SK-N-SH treated with all-trans-retinoic acid at 6 μM for 48 hours (cell line): ENCODE measurements around the gene NXPH1.

ENCODE experiments used
- ATAC-seq: fragments of 200-7000 bp; cut with Tn5 transposase; 3 replicates; pipeline ENCODE4 v1.9.1; 2020; ENCODE audit warnings: mild to moderate bottlenecking, moderate library complexity
- ARNTL ChIP-seq: fragments of 450-650 bp; formaldehyde crosslinking; IDR thresholded peaks from 2 replicates; pipeline ENCODE4 v1.5.0; 2020; ENCODE audit warnings: low read depth, mild to moderate bottlenecking, moderate library complexity, borderline replicate concordance
- BACH2 ChIP-seq: fragments of 250-450 bp; sonication (Bioruptor Pico); IDR thresholded peaks from 2 replicates; pipeline ENCODE4 v1.9.0; 2021; ENCODE audit warnings: mild to moderate bottlenecking, borderline replicate concordance
- CSDC2 ChIP-seq: fragments of 250-450 bp; sonication (Bioruptor Pico); IDR thresholded peaks from 2 replicates; pipeline ENCODE4 v1.5.0; 2020; ENCODE audit warnings: mild to moderate bottlenecking, moderate library complexity
- ESRRG ChIP-seq: fragments of 250-450 bp; sonication (Bioruptor Pico); IDR thresholded peaks from 2 replicates; pipeline ENCODE4 v1.6.1; 2021; ENCODE audit warnings: mild to moderate bottlenecking
- GLIS3 ChIP-seq: fragments of 250-450 bp; sonication (Bioruptor Pico); IDR thresholded peaks from 2 replicates; pipeline ENCODE4 v1.5.0; 2020; ENCODE audit warnings: mild to moderate bottlenecking, moderate library complexity
- ISL1 ChIP-seq: fragments of 250-450 bp; sonication (Bioruptor Pico); IDR thresholded peaks from 2 replicates; pipeline ENCODE4 v2.1.2; 2022; ENCODE audit warnings: mild to moderate bottlenecking, moderate library complexity
- OSR1 ChIP-seq: fragments of 250-450 bp; sonication (Bioruptor Pico); IDR thresholded peaks from 2 replicates; pipeline ENCODE4 v1.8.0; 2022; ENCODE audit warnings: moderate library complexity, mild to moderate bottlenecking, inconsistent platforms
- PPARA ChIP-seq: fragments of 250-450 bp; sonication (Bioruptor Pico); IDR thresholded peaks from 2 replicates; pipeline ENCODE4 v1.5.0; 2020; ENCODE audit warnings: mild to moderate bottlenecking, borderline replicate concordance
- RARB ChIP-seq: fragments of 250-450 bp; sonication (Bioruptor Pico); IDR thresholded peaks from 2 replicates; pipeline ENCODE4 v1.8.0; 2021; ENCODE audit warnings: mild to moderate bottlenecking, moderate library complexity
- SNAI2 ChIP-seq: fragments of 250-450 bp; sonication (Bioruptor Pico); IDR thresholded peaks from 2 replicates; pipeline ENCODE4 v1.5.0; 2020; ENCODE audit warnings: mild to moderate bottlenecking, moderate library complexity
- TCF4 ChIP-seq: fragments of 250-450 bp; sonication (Bioruptor Pico); IDR thresholded peaks from 2 replicates; pipeline ENCODE4 v1.8.0; 2021; ENCODE audit warnings: mild to moderate bottlenecking, moderate library complexity, borderline replicate concordance
- TOX ChIP-seq: fragments of 250-450 bp; sonication (Bioruptor Pico); IDR thresholded peaks from 2 replicates; pipeline ENCODE4 v1.8.0; 2021; ENCODE audit warnings: mild to moderate bottlenecking, moderate library complexity, borderline replicate concordance
- ZC3H10 ChIP-seq: fragments of 250-450 bp; sonication (Bioruptor Pico); IDR thresholded peaks from 2 replicates; pipeline ENCODE4 v1.5.1; 2021; ENCODE audit warnings: mild to moderate bottlenecking, moderate library complexity
- ZFP3 ChIP-seq: fragments of 250-450 bp; sonication (Bioruptor Pico); IDR thresholded peaks from 2 replicates; pipeline ENCODE4 v1.5.0; 2020; ENCODE audit warnings: mild to moderate bottlenecking, moderate library complexity
- ZFP30 ChIP-seq: fragments of 450-650 bp; formaldehyde crosslinking; IDR thresholded peaks from 2 replicates; pipeline ENCODE4 v1.5.0; 2022; ENCODE audit warnings: mild to moderate bottlenecking, moderate library complexity
- ZNF565 ChIP-seq: fragments of 450-650 bp; formaldehyde crosslinking; conservative IDR thresholded peaks from 2 replicates; pipeline ENCODE4 v1.5.0; 2020; ENCODE audit warnings: low read depth, mild to moderate bottlenecking, moderate library complexity
- ZNF70 ChIP-seq: fragments of 450-650 bp; formaldehyde crosslinking; IDR thresholded peaks from 2 replicates; pipeline ENCODE4 v1.5.0; 2020; ENCODE audit warnings: mild to moderate bottlenecking, moderate library complexity
- ZNF8 ChIP-seq: fragments of 450-650 bp; formaldehyde crosslinking; IDR thresholded peaks from 2 replicates; pipeline ENCODE4 v1.5.0; 2020; ENCODE audit warnings: mild to moderate bottlenecking, moderate library complexity
- TF ChIP-seq, protein P1 (sequence below): fragments of 250-450 bp; sonication (Bioruptor Pico); IDR thresholded peaks from 2 replicates; pipeline ENCODE4 v1.5.1; 2020; ENCODE audit warnings: low read depth, mild to moderate bottlenecking, moderate library complexity
- TF ChIP-seq, protein P2 (sequence below): fragments of 250-450 bp; sonication (Bioruptor Pico); IDR thresholded peaks from 2 replicates; pipeline ENCODE4 v1.8.0; 2020; ENCODE audit warnings: mild to moderate bottlenecking, moderate library complexity, borderline replicate concordance
- TF ChIP-seq, protein P3 (sequence below): fragments of 250-450 bp; sonication (Bioruptor Pico); IDR thresholded peaks from 2 replicates; pipeline ENCODE4 v1.5.0; 2020; ENCODE audit warnings: mild to moderate bottlenecking, moderate library complexity
- TF ChIP-seq, protein P4 (sequence below): fragments of 250-450 bp; sonication (Bioruptor Pico); IDR thresholded peaks from 2 replicates; pipeline ENCODE4 v1.5.1; 2021; ENCODE audit warnings: mild to moderate bottlenecking, moderate library complexity
- TF ChIP-seq, protein P5 (sequence below): fragments of 250-450 bp; sonication (Bioruptor Pico); IDR thresholded peaks from 2 replicates; pipeline ENCODE4 v1.8.0; 2021; ENCODE audit warnings: low read depth, mild to moderate bottlenecking, moderate library complexity, borderline replicate concordance

The NXPH1 gene

DNA sequence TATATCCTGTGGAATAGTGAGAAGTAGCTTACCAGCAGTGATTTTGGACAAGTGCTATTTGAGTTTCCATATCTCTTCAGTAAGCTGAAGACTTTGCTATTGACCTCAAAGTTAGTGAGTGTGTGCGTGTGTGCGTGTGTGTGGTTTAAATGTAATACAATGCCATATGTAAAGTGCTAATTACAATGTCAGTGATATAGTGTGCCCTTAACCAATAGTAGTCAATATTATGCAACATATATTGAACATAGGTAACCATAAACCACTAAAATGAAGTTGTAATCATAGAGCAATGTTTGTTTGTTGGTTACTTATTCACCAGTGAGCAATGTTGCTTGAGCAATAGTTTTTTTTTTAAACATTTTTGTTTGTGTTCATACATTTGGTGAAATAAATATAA is 309.4 kb downstream of the NXPH1 start:
- TF ChIP-seq TOX (CRISPR knock-in tag) (no peak), BACH2 (CRISPR knock-in tag) (no peak), ZC3H10 (no peak), ZNF565 (no peak), ZFP30 (CRISPR knock-in tag) (no peak), PPARA (CRISPR knock-in tag) (no peak), OSR1 (CRISPR knock-in tag) (no peak), ARNTL (CRISPR knock-in tag) (no peak), ZNF70 (CRISPR knock-in tag) (no peak), SNAI2 (CRISPR knock-in tag) (no peak), RARB (CRISPR knock-in tag) (no peak), CSDC2 (no peak), TCF4 (CRISPR knock-in tag) (no peak), ESRRG (no peak), ZNF8 (CRISPR knock-in tag) (no peak)
- TF ChIP-seq, protein P1, sequence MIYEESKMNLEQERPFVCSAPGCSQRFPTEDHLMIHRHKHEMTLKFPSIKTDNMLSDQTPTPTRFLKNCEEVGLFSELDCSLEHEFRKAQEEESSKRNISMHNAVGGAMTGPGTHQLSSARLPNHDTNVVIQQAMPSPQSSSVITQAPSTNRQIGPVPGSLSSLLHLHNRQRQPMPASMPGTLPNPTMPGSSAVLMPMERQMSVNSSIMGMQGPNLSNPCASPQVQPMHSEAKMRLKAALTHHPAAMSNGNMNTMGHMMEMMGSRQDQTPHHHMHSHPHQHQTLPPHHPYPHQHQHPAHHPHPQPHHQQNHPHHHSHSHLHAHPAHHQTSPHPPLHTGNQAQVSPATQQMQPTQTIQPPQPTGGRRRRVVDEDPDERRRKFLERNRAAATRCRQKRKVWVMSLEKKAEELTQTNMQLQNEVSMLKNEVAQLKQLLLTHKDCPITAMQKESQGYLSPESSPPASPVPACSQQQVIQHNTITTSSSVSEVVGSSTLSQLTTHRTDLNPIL = no peak
- TF ChIP-seq, protein P2, sequence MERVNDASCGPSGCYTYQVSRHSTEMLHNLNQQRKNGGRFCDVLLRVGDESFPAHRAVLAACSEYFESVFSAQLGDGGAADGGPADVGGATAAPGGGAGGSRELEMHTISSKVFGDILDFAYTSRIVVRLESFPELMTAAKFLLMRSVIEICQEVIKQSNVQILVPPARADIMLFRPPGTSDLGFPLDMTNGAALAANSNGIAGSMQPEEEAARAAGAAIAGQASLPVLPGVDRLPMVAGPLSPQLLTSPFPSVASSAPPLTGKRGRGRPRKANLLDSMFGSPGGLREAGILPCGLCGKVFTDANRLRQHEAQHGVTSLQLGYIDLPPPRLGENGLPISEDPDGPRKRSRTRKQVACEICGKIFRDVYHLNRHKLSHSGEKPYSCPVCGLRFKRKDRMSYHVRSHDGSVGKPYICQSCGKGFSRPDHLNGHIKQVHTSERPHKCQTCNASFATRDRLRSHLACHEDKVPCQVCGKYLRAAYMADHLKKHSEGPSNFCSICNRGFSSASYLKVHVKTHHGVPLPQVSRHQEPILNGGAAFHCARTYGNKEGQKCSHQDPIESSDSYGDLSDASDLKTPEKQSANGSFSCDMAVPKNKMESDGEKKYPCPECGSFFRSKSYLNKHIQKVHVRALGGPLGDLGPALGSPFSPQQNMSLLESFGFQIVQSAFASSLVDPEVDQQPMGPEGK = no peak
- TF ChIP-seq, protein P3, sequence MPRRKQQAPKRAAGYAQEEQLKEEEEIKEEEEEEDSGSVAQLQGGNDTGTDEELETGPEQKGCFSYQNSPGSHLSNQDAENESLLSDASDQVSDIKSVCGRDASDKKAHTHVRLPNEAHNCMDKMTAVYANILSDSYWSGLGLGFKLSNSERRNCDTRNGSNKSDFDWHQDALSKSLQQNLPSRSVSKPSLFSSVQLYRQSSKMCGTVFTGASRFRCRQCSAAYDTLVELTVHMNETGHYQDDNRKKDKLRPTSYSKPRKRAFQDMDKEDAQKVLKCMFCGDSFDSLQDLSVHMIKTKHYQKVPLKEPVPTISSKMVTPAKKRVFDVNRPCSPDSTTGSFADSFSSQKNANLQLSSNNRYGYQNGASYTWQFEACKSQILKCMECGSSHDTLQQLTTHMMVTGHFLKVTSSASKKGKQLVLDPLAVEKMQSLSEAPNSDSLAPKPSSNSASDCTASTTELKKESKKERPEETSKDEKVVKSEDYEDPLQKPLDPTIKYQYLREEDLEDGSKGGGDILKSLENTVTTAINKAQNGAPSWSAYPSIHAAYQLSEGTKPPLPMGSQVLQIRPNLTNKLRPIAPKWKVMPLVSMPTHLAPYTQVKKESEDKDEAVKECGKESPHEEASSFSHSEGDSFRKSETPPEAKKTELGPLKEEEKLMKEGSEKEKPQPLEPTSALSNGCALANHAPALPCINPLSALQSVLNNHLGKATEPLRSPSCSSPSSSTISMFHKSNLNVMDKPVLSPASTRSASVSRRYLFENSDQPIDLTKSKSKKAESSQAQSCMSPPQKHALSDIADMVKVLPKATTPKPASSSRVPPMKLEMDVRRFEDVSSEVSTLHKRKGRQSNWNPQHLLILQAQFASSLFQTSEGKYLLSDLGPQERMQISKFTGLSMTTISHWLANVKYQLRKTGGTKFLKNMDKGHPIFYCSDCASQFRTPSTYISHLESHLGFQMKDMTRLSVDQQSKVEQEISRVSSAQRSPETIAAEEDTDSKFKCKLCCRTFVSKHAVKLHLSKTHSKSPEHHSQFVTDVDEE (CRISPR knock-in tag) = no peak
- TF ChIP-seq, protein P4, sequence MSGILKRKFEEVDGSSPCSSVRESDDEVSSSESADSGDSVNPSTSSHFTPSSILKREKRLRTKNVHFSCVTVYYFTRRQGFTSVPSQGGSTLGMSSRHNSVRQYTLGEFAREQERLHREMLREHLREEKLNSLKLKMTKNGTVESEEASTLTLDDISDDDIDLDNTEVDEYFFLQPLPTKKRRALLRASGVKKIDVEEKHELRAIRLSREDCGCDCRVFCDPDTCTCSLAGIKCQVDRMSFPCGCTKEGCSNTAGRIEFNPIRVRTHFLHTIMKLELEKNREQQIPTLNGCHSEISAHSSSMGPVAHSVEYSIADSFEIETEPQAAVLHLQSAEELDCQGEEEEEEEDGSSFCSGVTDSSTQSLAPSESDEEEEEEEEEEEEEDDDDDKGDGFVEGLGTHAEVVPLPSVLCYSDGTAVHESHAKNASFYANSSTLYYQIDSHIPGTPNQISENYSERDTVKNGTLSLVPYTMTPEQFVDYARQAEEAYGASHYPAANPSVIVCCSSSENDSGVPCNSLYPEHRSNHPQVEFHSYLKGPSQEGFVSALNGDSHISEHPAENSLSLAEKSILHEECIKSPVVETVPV = no peak
- ATAC-seq = no peak

DNA sequence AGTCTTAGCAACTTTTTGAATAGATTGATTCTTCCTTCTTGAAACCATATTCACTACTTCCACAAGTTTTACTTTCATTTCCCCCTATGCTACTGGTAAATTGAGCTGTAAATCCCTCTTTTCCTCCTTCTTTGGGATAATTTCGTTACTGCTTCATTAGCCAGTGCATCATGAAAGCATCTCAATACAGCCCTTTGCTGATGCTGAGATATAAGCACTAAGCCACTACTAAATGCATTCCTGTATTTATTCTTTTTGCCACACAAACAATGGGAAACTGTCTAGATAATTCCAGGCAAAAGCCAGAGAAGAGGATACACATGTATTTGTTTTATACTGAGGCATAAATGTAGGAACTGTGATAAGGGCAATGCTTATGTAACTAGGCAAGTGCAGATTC is 313.9 kb downstream of the NXPH1 start:
- ATAC-seq = no peak; the same call in 2 of the 3 replicates
- TF ChIP-seq, protein P2 = no peak
- TF ChIP-seq ARNTL (CRISPR knock-in tag) (no peak), ZFP3 (CRISPR knock-in tag) (peak; percentile 18; the same call in 1 of the 2 replicates), PPARA (CRISPR knock-in tag) (no peak), ZNF8 (CRISPR knock-in tag) (no peak; the same call in 1 of the 2 replicates), SNAI2 (CRISPR knock-in tag) (no peak), TCF4 (CRISPR knock-in tag) (peak; percentile 53; the same call in 1 of the 2 replicates), ZNF565 (no peak), ZFP30 (CRISPR knock-in tag) (no peak), ESRRG (peak; percentile 24; the same call in 1 of the 2 replicates), GLIS3 (CRISPR knock-in tag) (no peak), ISL1 (peak; percentile 63), RARB (CRISPR knock-in tag) (no peak), OSR1 (CRISPR knock-in tag) (no peak), BACH2 (CRISPR knock-in tag) (0 out of 2 replicates have a peak, but pooled peaks have one; percentile 22), TOX (CRISPR knock-in tag) (no peak)
- TF ChIP-seq, protein P5, sequence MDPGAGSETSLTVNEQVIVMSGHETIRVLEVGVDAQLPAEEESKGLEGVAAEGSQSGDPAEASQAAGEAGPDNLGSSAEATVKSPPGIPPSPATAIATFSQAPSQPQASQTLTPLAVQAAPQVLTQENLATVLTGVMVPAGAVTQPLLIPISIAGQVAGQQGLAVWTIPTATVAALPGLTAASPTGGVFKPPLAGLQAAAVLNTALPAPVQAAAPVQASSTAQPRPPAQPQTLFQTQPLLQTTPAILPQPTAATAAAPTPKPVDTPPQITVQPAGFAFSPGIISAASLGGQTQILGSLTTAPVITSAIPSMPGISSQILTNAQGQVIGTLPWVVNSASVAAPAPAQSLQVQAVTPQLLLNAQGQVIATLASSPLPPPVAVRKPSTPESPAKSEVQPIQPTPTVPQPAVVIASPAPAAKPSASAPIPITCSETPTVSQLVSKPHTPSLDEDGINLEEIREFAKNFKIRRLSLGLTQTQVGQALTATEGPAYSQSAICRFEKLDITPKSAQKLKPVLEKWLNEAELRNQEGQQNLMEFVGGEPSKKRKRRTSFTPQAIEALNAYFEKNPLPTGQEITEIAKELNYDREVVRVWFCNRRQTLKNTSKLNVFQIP (CRISPR knock-in tag) = no peak
- TF ChIP-seq, protein P3 (CRISPR knock-in tag) = peak; percentile 75; the same call in 1 of the 2 replicates
